HG03442 (cell line): ENCODE data around the gene MEPE.

ENCODE experiments used
- ATAC-seq: cut with Tn5 transposase; IDR thresholded peaks from one replicate; pipeline ENCODE4 v1.9.1; 2021; ENCODE audit warnings: mild to moderate bottlenecking, moderate library complexity; ENCODE audit not compliant: unreplicated experiment

MEPE gene, protein sequence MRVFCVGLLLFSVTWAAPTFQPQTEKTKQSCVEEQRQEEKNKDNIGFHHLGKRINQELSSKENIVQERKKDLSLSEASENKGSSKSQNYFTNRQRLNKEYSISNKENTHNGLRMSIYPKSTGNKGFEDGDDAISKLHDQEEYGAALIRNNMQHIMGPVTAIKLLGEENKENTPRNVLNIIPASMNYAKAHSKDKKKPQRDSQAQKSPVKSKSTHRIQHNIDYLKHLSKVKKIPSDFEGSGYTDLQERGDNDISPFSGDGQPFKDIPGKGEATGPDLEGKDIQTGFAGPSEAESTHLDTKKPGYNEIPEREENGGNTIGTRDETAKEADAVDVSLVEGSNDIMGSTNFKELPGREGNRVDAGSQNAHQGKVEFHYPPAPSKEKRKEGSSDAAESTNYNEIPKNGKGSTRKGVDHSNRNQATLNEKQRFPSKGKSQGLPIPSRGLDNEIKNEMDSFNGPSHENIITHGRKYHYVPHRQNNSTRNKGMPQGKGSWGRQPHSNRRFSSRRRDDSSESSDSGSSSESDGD

DNA sequence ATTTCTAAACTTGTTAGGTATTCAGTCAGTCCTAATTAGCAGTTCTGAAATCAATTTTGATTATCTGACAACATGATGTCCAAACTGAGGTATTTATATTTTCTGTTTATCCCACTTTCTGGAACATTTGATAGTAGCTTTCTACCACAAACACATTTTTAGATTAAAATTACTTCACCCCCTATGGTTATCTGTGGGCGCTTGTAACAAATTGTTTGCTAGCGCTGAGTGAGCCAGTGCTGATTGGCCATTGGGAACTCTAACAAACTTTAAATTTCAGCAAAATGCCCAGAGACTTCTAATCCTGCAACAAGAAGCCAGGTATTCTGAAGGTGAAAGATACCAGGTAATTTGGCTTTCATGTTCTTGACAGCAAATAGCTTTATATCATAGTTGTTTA lies at the start of gene MEPE:
MEPE (plus strand) TSS at position 301 of the 400 bp plus-strand sequence. CDS start 1,746 bp downstream, outside the sequence.
- no peak for ATAC-seq

DNA sequence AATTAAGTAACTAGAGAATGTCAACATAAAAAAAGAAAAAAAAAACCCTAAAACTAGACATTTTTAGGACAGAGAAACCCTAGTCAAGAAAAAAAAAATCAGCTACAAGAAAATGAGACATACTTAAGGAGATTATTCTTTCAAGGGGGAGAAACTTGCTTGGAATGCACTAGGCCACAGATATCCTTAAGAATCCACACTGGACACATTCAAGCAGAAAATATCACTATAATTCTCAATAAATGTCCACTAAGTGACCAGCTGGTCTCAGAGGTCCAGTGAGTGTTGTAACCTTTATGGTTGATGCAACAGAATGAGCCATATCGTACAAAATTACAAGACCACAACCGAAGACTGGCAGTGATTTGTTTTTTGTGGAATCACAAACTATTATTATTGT lies 49.0 kb upstream of the MEPE start:
- no peak for ATAC-seq

DNA sequence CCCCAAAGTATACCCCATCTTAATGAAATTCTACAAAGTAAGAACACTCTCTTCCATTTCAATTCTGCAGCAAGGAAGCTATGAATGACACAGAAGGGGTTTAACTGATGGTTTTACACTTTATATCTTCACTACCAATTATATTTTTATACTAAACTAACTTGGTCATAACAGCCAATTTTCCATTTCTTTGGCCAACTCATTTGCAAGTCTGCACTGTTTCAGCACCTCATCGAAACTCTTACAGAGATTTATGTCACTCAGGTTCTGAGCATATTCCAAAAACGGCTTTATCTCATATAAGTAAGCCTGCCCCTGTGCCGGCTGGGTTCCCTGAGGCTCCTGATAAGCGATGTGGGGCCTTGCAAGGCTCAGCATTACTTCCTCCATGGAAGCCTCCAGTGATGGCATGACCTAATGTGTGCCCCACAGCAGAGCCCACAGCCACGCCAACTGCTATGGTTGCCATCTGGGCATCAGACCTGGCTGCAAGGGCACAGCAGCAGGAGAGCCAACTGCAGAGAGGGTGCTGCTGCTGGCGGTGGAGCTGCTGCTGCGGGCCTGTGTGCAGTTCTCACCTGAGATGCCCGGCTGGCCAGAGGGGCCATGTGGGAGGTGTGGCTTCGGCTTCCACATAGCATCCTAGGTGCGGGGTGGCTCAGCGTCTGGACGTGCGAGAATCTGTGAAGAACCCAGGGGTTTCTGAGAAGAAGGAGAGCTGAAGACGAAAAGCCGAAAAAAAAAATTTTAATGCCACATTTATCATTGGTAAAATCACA lies 46.8 kb upstream of the MEPE start:
- no peak for ATAC-seq

DNA sequence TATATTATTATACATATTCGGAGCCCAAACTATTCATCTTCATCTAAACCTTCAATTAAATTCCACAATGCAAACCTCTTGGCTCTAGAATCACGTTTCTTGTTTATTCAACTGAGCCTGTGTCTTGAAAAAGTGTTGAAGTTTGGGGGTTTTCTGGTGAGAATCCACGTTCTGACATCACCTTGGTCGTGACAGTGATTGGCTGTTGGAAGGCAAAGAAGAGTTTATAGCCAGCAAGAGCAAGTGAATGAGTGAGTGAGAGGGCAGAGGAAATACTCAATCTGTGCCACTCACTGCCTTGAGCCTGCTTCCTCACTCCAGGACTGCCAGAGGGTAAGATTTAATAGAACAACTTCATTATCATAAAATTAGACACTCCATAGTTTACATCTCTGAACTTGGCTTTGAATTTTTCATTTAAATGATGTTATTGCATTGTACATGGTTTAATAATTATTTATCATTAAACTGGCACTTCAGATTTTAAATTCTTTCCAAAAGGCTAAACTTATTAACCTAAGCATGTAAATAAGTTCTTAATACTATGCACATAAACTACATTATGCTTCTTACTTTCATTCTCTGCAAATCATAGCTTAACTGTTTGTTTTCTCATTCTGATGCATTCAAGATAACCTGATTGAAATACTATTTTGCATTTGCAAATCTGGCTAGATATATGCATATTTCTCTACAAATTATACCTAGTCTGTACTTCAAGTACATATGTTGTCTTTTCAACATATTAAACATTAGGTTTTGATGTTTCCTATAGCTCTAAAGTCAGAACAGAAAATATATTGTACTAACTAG lies 33.3 kb upstream of the MEPE start, which contains the start of gene IBSP:
IBSP (plus strand) TSS at position 254 of the 813 bp plus-strand sequence. CDS start 2,808 bp downstream, outside the sequence.
- no peak for ATAC-seq

DNA sequence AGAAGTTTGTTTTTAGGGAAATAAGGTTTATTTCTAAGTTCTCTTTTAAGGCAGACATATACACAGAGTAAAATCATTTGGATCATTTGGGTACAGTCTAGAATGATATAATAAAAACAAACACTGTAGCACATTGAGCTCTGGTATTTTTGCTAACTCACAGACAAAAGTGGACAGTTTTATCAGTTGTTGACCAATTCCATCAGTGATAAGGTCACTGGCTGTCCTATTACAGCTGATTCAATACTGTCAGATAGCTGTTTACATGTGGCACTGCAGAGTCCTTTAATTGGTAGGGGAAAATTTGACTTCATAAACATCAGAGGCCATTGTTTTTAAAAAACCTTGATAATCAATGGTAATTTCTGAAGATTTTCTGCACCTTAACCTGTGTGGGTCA lies 29.9 kb upstream of the MEPE start:
- no peak for ATAC-seq

DNA sequence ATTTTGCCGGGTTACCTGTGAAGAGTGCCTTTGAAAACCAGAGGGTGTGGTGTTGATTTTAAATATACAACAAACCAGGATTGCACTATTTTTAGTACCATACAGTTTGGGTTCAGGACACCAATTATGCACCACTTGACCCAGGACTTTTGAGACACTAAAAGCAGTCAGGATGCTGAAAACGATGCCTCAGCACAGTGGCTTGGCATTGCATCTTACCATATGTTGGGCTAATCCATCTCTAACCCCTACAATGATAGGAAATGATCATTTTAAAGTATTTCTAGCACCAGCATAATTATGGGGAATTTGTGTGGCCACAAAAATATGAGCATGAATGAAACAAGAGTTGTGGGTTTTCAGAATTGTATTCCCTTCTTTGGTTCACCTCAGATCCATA lies 29.3 kb upstream of the MEPE start:
- no peak for ATAC-seq

DNA sequence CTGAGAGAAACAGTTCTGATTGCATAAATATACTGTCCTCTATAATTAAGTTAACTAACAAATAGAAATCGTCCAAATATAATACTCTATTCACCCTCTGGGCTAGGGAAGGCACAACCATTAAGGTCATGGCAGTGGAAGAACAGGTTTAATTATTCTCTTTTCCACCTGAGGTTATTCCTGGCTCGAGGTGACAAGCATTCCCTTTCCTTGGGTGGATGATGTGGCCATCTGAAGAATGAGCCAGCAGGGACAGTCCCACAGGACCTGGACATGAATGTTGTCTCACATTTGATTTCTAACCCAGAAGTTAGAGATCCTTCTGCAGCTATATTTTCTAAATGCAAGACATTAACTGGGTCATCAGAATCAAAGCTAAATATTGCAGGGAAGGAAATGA lies 27.9 kb upstream of the MEPE start:
- ATAC-seq = no peak

DNA sequence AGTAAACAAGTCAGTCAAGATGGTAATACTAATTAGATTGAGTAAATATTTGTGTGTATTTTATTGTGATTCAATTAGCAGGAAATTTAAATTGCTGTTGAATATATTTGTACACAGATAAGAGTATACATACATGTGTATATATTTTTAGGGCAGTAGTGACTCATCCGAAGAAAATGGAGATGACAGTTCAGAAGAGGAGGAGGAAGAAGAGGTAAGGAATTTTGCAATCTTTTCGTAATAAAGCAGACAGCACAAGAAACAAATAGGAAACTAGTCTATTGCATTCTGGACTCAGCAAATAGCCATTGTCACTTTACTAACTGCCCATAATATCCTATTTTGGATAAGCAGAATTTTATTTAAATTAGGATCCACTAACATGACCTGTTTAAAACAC lies 26.8 kb upstream of the MEPE start:
- no peak for ATAC-seq

DNA sequence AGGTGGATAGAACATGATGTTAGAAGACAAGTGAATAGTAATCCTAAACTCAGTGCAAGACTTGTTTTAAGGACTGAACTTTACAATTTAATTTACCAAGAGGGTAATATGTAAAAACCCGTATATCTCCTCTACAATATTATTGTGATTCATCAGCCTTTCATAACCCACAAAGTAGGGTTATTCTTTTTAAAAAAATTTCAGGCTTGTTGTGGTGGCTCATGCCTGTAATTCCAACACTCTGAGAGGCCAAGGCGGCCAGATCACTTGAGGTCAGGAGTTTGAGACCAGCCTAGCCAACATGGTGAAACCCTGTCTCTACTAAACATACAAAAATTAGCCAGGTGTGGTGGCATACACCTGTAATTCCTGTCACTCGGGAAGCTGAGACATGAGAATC lies 26.2 kb upstream of the MEPE start:
- ATAC-seq = no peak

DNA sequence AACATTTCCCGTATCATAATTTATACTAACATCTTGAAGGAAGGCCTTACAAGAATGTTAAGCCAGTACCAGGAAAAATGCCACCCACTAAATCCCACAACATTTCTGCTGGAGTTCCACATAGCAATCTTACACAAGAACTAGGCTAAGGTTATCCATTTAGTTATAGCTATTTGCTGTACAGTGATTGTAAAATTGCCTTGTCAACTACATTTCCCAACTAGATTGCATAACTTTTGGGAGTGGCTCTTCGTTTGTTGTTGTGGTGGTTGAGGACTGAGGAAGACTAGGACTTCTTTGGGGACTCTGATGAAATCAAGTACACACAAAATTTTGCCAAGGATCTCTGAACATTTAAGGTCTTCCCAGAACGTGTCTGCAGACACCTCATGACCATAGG lies 25.4 kb upstream of the MEPE start:
- no peak for ATAC-seq

DNA sequence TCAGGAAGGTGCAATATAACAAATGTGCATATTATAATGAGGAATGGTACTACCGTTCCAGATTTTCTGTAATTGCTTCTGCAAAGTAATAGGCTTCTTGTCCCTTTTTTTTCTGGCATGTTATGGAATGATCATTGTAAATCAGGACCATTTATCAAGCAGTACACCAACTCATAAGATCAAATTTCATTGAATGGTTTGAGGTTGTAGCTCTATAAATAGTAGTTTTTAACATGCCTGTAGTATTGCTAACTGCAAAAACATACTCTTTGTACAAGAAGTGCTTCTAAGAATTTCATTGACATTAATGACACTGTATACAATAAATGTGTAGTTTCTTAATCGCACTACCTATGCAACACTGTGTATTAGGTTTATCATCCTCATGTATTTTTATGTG lies 20.8 kb upstream of the MEPE start:
- ATAC-seq = no peak

DNA sequence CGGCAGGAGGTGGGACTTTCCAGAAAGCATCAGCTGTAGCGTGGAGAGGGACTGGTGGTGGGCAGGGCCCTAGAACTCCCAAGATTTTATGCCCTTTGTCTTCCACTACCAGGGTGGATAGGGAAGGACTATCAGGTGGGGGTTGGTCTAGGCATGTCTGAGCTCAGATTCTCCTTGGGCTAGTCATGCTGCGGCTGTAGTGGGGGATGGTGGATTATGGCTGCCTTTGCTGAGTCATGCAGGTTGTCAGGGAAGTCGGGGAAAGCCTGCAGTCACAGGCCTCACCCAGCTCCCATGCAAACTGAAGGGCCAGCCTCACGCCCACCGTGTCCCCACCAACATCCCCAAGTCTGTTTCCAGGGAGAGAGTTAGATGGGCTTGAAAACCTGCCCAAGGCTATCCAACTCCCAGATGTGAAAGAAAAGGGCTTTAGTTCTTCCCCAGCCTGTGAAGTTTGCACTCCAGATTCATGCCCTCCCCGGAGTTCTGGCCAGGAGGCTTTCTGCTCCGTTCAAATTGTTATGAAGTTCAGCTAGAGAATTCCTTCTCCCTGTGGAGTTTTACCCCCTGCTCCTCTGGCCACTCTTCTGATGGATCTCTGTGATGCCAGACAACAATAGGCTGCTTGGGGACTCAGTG lies 13.4 kb upstream of the MEPE start:
- ATAC-seq = no peak

DNA sequence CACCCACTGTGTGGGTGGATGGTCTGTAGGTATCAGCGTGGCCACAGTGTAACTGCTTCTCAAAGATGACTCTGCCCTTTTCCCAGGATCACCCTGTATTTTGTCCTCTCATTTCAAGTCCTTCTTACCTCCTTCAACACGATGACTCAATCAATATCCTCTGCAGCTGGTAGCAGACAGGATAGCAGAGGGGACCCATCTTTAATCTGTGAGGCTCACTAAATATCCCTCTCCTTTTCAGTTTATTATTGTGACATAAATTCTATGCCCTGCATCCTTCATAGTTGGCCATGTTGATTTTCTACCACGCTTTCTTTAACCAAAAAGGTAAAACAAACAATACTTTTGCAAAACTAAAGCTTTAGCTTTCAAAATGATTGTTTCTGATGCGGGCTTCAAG lies 9.6 kb upstream of the MEPE start:
- ATAC-seq = no peak

DNA sequence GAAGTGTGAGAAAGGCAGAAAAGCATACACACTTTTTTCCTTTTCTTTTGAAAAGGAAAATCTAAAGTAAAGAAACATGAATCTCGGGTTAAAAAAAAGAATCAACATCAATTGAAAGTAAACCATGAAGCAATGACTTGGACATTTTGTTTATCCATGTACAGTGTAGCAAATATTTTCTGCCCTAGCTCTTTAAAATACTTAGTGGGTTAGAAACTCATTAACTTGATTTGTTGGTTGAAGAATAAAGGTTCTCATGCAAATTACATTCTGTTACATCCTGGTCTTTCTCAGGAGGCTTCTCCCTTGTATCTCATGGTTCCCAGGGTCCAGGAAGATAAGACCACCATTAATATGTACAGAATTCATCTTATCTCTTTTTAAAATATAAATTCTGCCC lies 9.0 kb upstream of the MEPE start:
- ATAC-seq = no peak

DNA sequence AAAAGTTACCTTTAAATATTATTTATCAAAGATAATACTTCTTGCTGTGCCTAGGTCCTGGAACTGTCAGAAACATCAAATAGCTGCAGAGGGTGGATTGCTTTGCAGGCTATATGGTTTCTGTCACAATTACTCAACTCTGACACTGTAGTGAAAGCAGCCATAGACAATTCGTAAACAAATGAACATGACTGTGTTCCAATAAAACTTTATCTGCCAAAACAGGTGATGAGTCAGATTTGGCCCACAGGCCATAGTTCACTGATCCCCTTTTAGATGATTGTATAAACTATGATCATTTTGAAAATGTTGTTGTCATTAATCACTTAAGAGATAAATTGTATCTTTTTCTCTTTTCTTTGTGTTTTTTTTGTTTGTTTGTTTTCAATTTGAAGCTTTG lies 8.4 kb upstream of the MEPE start:
- ATAC-seq = no peak

DNA sequence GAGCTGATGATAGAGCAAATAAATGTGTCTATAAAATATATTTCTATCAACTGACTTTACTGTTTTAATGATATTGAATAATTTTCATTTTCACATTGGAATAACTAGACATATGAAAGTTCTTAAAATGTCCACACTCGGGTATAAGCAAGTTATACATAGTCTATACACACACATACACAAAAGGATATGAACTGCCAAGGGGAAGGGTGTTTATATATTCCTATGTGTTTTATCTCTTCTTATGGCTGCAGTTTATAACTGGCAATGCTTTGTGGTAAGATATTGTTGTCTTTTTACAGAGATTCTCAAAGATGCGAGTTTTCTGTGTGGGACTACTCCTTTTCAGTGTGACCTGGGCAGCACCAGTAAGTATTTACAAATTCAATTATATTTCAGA lies 1.6 kb downstream of the MEPE start:
- ATAC-seq = no peak

DNA sequence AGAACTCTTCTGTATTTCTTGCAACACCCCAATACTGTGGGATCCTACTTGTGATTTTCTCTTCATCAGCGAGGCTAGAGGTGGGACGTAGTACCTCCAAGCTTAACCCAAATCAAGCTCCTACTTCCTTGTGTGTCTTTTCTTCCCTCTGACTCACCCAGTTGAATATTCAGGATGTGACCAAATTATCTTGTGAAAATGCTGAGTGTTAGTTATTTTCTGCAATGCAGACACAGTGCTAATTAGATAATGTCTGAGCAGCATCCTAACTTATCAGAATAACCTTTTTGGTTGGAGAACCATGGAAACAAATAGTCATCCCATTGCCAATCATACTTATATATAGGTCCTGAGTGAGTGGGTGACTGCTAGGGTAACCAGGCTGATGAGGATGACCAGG lies 2.4 kb downstream of the MEPE start:
- ATAC-seq = no peak

DNA sequence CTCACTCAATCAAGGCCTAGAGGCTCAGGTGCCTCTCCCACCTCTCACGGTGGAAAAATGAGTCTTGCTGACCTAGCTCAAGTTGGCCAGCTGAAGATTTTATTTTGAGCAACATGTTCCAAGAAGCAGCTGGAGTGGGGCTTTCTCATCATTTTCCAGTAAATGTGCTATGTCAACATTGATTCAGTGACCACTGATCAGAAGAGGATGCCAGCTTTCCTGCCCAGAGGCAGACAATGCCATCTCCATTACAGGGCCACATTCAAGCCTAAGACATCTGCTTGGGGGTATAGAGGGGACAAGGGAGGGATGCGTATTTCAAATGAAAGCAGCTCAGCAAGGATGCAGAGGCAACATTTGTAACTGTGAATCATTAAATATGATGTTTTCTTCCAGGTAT lies 3.0 kb downstream of the MEPE start:
- ATAC-seq = no peak

DNA sequence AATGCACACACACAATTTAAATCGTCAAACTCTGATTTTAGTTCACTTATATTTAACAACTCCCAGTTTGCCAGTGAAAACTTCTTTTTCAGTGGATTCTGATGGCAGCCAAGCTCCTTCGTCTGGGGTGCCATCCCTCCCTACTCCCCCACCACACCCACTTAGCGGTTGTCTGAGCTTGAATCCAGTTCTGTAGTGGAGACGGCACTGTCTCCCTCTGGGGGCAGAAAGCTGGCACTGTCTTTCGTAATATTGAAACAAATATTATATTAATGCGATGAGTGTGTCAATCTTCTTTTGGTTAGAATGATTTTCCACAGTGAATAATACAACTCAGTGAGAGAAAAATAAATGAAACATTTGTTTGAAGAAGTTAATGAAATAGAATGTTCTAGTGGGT lies 5.4 kb downstream of the MEPE start:
- ATAC-seq = no peak

DNA sequence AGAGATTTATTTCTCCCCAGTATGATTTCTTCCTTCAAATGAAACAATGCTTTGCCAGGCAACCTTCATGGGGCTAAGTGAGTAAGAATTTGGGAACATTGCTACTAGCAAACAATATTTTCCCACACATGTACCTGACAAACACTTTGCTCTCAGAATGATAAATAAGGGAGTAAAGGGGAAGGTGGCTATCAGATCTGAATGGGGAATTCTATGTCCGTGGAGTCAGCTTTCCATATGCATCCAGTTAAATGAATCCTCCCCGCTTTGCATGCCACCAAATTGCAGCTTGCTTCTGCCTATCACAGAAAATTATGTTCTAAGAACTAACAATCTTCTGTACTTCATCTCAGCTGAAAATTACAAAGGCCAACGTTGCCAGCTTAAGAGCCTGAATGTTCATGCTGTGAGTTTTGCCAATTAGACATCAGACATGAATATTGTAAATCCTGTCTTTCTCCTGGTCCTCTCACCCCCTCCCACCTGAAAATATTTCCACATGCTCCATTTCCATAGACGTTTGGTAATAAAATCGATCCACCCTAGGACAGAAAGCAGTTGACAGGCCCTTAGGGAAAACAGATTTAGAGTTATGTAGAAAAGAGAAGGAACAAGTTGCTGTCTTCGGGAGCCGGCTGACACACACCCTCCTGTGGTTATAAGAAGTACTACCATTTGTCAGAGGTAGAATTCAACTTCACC lies 6.3 kb downstream of the MEPE start:
- no peak for ATAC-seq
